Liver (tissue), 9 donors: ENCODE data around the gene CARS1. TPM values are rescaled to one million over a fixed set of nuclear protein-coding genes. Genes with fewer than 3 reads are reported as not detected.

Source experiments
- DNase-seq: peaks from one replicate; pipeline ENCODE4 v3.0.0-alpha.2; 2017; ENCODE audit warnings: low spot score
- H3K27ac ChIP-seq, 2 donors: one replicate each; pipeline ENCODE4 v1.7.0; 2013; ENCODE audit warnings: inconsistent platforms in 2 of 2, low read length in 2 of 2, control low read depth in 1 of 2, low read depth in 1 of 2, mild to moderate bottlenecking in 1 of 2
- H3K27me3 ChIP-seq, 4 donors: one replicate each; pipeline versions ENCODE4 v1.6.1 to v1.7.0; 2013; ENCODE audit warnings: low read length in 3 of 4, inconsistent platforms in 1 of 4, mild to moderate bottlenecking in 1 of 4, moderate library complexity in 1 of 4; ENCODE audit not compliant: control insufficient read depth in 4 of 4, insufficient read depth in 4 of 4
- H3K36me3 ChIP-seq, 4 donors: one replicate each; pipeline versions ENCODE4 v1.6.1 to v1.7.0; 2013; ENCODE audit warnings: low read length in 3 of 4, mild to moderate bottlenecking in 3 of 4, low read depth in 1 of 4, moderate library complexity in 1 of 4; ENCODE audit not compliant: control insufficient read depth in 4 of 4, insufficient read depth in 3 of 4
- H3K4me1 ChIP-seq, 4 donors: one replicate each; pipeline versions ENCODE4 v1.6.1 to v1.7.0; 2013; ENCODE audit warnings: low read length in 3 of 4, mild to moderate bottlenecking in 3 of 4, moderate library complexity in 1 of 4; ENCODE audit not compliant: control insufficient read depth in 4 of 4, insufficient read depth in 4 of 4
- H3K4me3 ChIP-seq, 3 donors: one replicate each; pipeline versions ENCODE4 v1.6.1 to v1.7.0; 2013; ENCODE audit warnings: low read length in 3 of 3, control low read depth in 1 of 3, low read depth in 1 of 3, mild to moderate bottlenecking in 1 of 3
- H3K9ac ChIP-seq, 2 donors: one replicate each; pipeline ENCODE4 v1.7.0; 2013; ENCODE audit warnings: low read length in 2 of 2, mild to moderate bottlenecking in 2 of 2, moderate library complexity in 2 of 2, control low read depth in 1 of 2, low read depth in 1 of 2
- H3K9me3 ChIP-seq, 4 donors: one replicate each; pipeline versions ENCODE4 v1.6.1 to v1.7.0; 2013; ENCODE audit warnings: low read length in 3 of 4; ENCODE audit not compliant: control insufficient read depth in 4 of 4
- EGR1 ChIP-seq, 2 donors: IDR thresholded peaks; 2 replicates each; pipeline ENCODE4 v1.6.1; 2016 to 2018; ENCODE audit warnings: antibody characterized with exemption in 2 of 2, low read depth in 2 of 2
- FOXA1 ChIP-seq: IDR thresholded peaks from 2 replicates; pipeline ENCODE4 v1.6.1; 2016; ENCODE audit warnings: antibody characterized with exemption
- FOXA2 ChIP-seq: IDR thresholded peaks from 2 replicates; pipeline ENCODE4 v1.6.1; 2016; ENCODE audit warnings: antibody characterized with exemption
- GABPA ChIP-seq, 2 donors: IDR thresholded peaks in 1 of 2; conservative IDR thresholded peaks in 1 of 2; 2 replicates each; pipeline ENCODE4 v1.6.1; 2016; ENCODE audit warnings: antibody characterized with exemption in 2 of 2, mild to moderate bottlenecking in 1 of 2, moderate library complexity in 1 of 2
- HNF4A ChIP-seq, 2 donors: conservative IDR thresholded peaks; 2 replicates each; pipeline ENCODE4 v1.6.1; 2016; ENCODE audit warnings: antibody characterized with exemption in 2 of 2, mild to moderate bottlenecking in 2 of 2
- HNF4G ChIP-seq: IDR thresholded peaks from 2 replicates; pipeline ENCODE4 v1.6.1; 2016; ENCODE audit warnings: antibody characterized with exemption
- JUND ChIP-seq, 2 donors: IDR thresholded peaks; 2 replicates each; pipeline ENCODE4 v1.6.1; 2016; ENCODE audit warnings: antibody characterized with exemption in 2 of 2
- NR2F2 ChIP-seq: IDR thresholded peaks from 2 replicates; pipeline ENCODE4 v1.6.1; 2016; ENCODE audit warnings: antibody characterized with exemption
- RAD21 ChIP-seq, 2 donors: IDR thresholded peaks; 2 replicates each; pipeline ENCODE4 v1.6.1; 2016; ENCODE audit warnings: antibody characterized with exemption in 2 of 2, mild to moderate bottlenecking in 2 of 2
- SP1 ChIP-seq: IDR thresholded peaks from 2 replicates; pipeline ENCODE4 v1.6.1; 2018; ENCODE audit warnings: antibody characterized with exemption, mild to moderate bottlenecking
- TAF1 ChIP-seq: conservative IDR thresholded peaks from 2 replicates; pipeline ENCODE4 v1.6.1; 2016; ENCODE audit warnings: antibody characterized with exemption, mild to moderate bottlenecking
- YY1 ChIP-seq: IDR thresholded peaks from 2 replicates; pipeline ENCODE4 v1.6.1; 2016; ENCODE audit warnings: antibody characterized with exemption, mild to moderate bottlenecking
- WGBS: extraction: QIAGEN DNeasy Blood & Tissue Kit; methylation state at CpG from one replicate; pipeline ENCODE4 v1.1.7; 2013; 5-methylcytosine and 5-hydroxymethylcytosine counted together
- polyA plus RNA-seq, 2 donors: library from polyadenylated mRNA; stranded (reverse) in 1 of 2; unstranded in 1 of 2; fragments of 200-250 nt in 1 of 2; fragments of >200 nt in 1 of 2; fragmentation: Nextera tagmentation in 1 of 2; extraction: Ambion mirVana in 1 of 2; gene quantifications; one replicate each; pipeline versions ENCODE4 v1.2.1 to v1.2.3, GENCODE V29; 2013 to 2015
- total RNA-seq, 2 donors: library from RNA; depleted of rRNA; stranded (reverse); fragments of >200 nt; gene quantifications; one replicate each; pipeline ENCODE4 v1.2.3, GENCODE V29; 2014
- TF ChIP-seq, protein P1 (sequence below): fragments of 150-350 bp; IDR thresholded peaks from 2 replicates; pipeline ENCODE4 v1.5.1; 2017; ENCODE audit warnings: improper control_type of control experiment, low read depth, low read length; ENCODE audit not compliant: missing input control
- TF ChIP-seq, protein P2 (sequence below): IDR thresholded peaks from 2 replicates; pipeline ENCODE4 v1.6.1; 2016; ENCODE audit warnings: antibody characterized with exemption
- TF ChIP-seq, protein P3 (sequence below): IDR thresholded peaks from 2 replicates; pipeline ENCODE4 v1.6.1; 2016; ENCODE audit warnings: antibody characterized with exemption
- TF ChIP-seq, protein P4 (sequence below): IDR thresholded peaks from 2 replicates; pipeline ENCODE4 v1.6.1; 2016; ENCODE audit warnings: antibody characterized with exemption, mild to moderate bottlenecking
- TF ChIP-seq, protein P5 (sequence below): IDR thresholded peaks from 2 replicates; pipeline ENCODE4 v1.6.1; 2016; ENCODE audit warnings: antibody characterized with exemption
- donor health status: healthy.
- donor health status: healthy.
- donor health status: healthy.
- donor health status: healthy.
- donor health status: healthy.

CARS1 gene
- total and polyA plus RNA-seq, 4 donors = 15.2 to 40.1 (median 22.1) TPM

DNA sequence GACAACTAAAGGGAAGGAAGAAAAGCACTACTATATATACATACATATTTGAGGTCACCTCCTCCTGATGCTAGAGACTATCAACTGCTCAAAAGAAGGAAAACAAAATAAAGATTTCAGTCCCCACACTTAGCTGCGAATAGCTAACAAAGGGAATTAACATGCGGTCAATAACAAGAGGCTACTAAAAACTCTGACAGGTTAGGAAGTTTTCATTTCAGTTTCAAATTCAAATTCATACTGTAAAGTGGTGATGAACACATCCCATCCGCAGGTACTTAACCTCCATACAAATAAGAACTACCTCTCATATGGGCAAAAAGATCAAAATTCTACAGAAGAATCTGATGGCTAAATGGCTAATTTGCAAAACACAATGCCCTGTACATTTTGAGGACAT lies 67.7 kb downstream of the CARS1 start:
- TF ChIP-seq YY1 (no peak), NR2F2 (no peak), FOXA2 (no peak), FOXA1 (no peak), GABPA (IDR thresholded peaks at IDR 0.05 in 1 of 2, conservative IDR thresholded peaks at IDR 0.05 in 1 of 2) (no peak), SP1 (no peak), TAF1 (no peak), RAD21 (IDR thresholded peaks at IDR 0.05) (no peak), HNF4A (conservative IDR thresholded peaks at IDR 0.05) (no peak), JUND (IDR thresholded peaks at IDR 0.05) (no peak), EGR1 (IDR thresholded peaks at IDR 0.05; ENCODE audit: low read depth in 2 of 2) (no peak), HNF4G (no peak)
- TF ChIP-seq, protein P1, sequence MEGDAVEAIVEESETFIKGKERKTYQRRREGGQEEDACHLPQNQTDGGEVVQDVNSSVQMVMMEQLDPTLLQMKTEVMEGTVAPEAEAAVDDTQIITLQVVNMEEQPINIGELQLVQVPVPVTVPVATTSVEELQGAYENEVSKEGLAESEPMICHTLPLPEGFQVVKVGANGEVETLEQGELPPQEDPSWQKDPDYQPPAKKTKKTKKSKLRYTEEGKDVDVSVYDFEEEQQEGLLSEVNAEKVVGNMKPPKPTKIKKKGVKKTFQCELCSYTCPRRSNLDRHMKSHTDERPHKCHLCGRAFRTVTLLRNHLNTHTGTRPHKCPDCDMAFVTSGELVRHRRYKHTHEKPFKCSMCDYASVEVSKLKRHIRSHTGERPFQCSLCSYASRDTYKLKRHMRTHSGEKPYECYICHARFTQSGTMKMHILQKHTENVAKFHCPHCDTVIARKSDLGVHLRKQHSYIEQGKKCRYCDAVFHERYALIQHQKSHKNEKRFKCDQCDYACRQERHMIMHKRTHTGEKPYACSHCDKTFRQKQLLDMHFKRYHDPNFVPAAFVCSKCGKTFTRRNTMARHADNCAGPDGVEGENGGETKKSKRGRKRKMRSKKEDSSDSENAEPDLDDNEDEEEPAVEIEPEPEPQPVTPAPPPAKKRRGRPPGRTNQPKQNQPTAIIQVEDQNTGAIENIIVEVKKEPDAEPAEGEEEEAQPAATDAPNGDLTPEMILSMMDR = no peak
- TF ChIP-seq, protein P2, sequence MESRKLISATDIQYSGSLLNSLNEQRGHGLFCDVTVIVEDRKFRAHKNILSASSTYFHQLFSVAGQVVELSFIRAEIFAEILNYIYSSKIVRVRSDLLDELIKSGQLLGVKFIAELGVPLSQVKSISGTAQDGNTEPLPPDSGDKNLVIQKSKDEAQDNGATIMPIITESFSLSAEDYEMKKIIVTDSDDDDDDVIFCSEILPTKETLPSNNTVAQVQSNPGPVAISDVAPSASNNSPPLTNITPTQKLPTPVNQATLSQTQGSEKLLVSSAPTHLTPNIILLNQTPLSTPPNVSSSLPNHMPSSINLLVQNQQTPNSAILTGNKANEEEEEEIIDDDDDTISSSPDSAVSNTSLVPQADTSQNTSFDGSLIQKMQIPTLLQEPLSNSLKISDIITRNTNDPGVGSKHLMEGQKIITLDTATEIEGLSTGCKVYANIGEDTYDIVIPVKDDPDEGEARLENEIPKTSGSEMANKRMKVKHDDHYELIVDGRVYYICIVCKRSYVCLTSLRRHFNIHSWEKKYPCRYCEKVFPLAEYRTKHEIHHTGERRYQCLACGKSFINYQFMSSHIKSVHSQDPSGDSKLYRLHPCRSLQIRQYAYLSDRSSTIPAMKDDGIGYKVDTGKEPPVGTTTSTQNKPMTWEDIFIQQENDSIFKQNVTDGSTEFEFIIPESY = no peak
- TF ChIP-seq, protein P3, sequence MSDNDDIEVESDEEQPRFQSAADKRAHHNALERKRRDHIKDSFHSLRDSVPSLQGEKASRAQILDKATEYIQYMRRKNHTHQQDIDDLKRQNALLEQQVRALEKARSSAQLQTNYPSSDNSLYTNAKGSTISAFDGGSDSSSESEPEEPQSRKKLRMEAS = no peak
- TF ChIP-seq, protein P4, sequence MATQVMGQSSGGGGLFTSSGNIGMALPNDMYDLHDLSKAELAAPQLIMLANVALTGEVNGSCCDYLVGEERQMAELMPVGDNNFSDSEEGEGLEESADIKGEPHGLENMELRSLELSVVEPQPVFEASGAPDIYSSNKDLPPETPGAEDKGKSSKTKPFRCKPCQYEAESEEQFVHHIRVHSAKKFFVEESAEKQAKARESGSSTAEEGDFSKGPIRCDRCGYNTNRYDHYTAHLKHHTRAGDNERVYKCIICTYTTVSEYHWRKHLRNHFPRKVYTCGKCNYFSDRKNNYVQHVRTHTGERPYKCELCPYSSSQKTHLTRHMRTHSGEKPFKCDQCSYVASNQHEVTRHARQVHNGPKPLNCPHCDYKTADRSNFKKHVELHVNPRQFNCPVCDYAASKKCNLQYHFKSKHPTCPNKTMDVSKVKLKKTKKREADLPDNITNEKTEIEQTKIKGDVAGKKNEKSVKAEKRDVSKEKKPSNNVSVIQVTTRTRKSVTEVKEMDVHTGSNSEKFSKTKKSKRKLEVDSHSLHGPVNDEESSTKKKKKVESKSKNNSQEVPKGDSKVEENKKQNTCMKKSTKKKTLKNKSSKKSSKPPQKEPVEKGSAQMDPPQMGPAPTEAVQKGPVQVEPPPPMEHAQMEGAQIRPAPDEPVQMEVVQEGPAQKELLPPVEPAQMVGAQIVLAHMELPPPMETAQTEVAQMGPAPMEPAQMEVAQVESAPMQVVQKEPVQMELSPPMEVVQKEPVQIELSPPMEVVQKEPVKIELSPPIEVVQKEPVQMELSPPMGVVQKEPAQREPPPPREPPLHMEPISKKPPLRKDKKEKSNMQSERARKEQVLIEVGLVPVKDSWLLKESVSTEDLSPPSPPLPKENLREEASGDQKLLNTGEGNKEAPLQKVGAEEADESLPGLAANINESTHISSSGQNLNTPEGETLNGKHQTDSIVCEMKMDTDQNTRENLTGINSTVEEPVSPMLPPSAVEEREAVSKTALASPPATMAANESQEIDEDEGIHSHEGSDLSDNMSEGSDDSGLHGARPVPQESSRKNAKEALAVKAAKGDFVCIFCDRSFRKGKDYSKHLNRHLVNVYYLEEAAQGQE = no peak
- TF ChIP-seq, protein P5, sequence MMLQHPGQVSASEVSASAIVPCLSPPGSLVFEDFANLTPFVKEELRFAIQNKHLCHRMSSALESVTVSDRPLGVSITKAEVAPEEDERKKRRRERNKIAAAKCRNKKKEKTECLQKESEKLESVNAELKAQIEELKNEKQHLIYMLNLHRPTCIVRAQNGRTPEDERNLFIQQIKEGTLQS = no peak
- Histone ChIP-seq H3K4me3 (no peak overlapping the region), H3K36me3 (no peaks in the 10 kb centered on the region), H3K27ac (no peak overlapping the region), H3K9me3 (no peaks in the 10 kb centered on the region), H3K27me3 (no peaks in the 10 kb centered on the region), H3K9ac (peak overlapping the region in 1 of 2 donors; percentile 93), H3K4me1 (peaks cover 9 to 46% (median 41%) of the 10 kb centered on the region in 4 donors)
- 40% methylated on average over 3 of the region's 3 CpGs for WGBS
- DNase-seq = no peak

DNA sequence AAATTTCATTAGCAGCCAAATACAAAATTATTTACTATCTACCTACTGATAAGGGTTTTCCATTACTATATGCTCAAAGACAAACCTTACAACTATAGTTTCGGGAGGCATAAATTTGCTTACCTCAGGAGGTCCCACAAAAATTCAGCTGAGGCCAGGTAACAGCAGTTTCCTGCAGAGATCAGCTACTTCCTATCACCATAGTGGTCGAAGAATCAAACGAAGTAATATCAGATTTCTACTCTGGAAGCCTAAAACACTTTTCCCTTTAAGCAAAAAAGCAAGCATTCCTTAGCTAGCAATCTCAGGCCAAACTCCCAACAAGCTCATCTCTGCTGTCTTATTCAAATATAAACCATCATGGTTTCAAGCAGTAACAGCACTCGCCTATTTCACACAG lies 68.2 kb downstream of the CARS1 start:
- no peaks in the 10 kb centered on the region for H3K36me3 ChIP-seq
- TF ChIP-seq, protein P1 = no peak
- TF ChIP-seq FOXA1 (no peak), EGR1 (IDR thresholded peaks at IDR 0.05; ENCODE audit: low read depth in 2 of 2) (no peak)
- TF ChIP-seq, protein P4 = peak; percentile 18
- no peak overlapping the region for H3K27ac ChIP-seq
- H3K9me3 ChIP-seq = no peaks in the 10 kb centered on the region
- peaks cover 9 to 48% (median 41%) of the 10 kb centered on the region in 4 donors for H3K4me1 ChIP-seq
- H3K27me3 ChIP-seq = no peaks in the 10 kb centered on the region
- peak overlapping the region; percentile 33 to 77 for H3K9ac ChIP-seq
- WGBS = 51% methylated on average over 4 of the region's 4 CpGs
- no peak for DNase-seq
- peak overlapping the region in 1 of 3 donors; percentile 4 for H3K4me3 ChIP-seq
